Left kidney (tissue), 1 donor: ENCODE results near the gene MRRF. TPM values are rescaled to one million over a fixed set of nuclear protein-coding genes. Genes with fewer than 3 reads are reported as not detected.

Experiments
- polyA plus RNA-seq: library from polyadenylated mRNA; unstranded; fragments of 120-200 nt; gene quantifications from one replicate; pipeline ENCODE4 v1.2.1, GENCODE V29; 2013; ENCODE audit not compliant: insufficient read length

MRRF gene
- polyA plus RNA-seq, 1 donor = 54.9 TPM

Other genes starting within 250 kb of the MRRF start
- gene TTLL11, start 171.6 kb upstream of the MRRF start, polyA plus RNA-seq = 7.7 TPM
- 70.9 TPM for gene NDUFA8, start 105.1 kb upstream of the MRRF start, polyA plus RNA-seq
- 1.9 TPM for gene MORN5, start 105.0 kb upstream of the MRRF start, polyA plus RNA-seq
- gene LHX6, start 35.9 kb upstream of the MRRF start, polyA plus RNA-seq = 3.5 TPM
- gene RBM18, start within 50 bp of the MRRF start, polyA plus RNA-seq = 33.0 TPM
- 3.8 TPM for gene PTGS1, start 106.1 kb downstream of the MRRF start, polyA plus RNA-seq
- not detected for gene OR1J1, start 213.0 kb downstream of the MRRF start, polyA plus RNA-seq
- gene OR1J2, start 245.9 kb downstream of the MRRF start, polyA plus RNA-seq = not detected